ENCODE data around the gene MAP3K2.

MAP3K2 gene

GRCh38 chr2:127343277-127343676 lies 44.5 kb downstream of the MAP3K2 start:
- DNase-seq: no peak

- no peak for DNase-seq
Measured at GRCh38 chr2:127342101-127342500, 45.7 kb downstream of the MAP3K2 start.

- no peak for DNase-seq
Measured at GRCh38 chr2:127332335-127332734, 55.4 kb downstream of the MAP3K2 start.

- no peak for DNase-seq
Measured at GRCh38 chr2:127330753-127331152, 57.0 kb downstream of the MAP3K2 start.

GRCh38 chr2:127326289-127326945 lies 61.4 kb downstream of the MAP3K2 start:
- no peak for DNase-seq

GRCh38 chr2:127324635-127325034 lies 63.1 kb downstream of the MAP3K2 start:
- DNase-seq: peak in 1 of 3 experiments; percentile 40

GRCh38 chr2:127321303-127321702 lies 66.5 kb downstream of the MAP3K2 start:
- no peak for DNase-seq

GRCh38 chr2:127320586-127321275 lies 67.0 kb downstream of the MAP3K2 start:
- DNase-seq: no peak

GRCh38 chr2:127320067-127320466 lies 67.7 kb downstream of the MAP3K2 start:
- no peak for DNase-seq

- DNase-seq: peak in 1 of 3 experiments; percentile 27
Measured at GRCh38 chr2:127314193-127314988, 73.4 kb downstream of the MAP3K2 start.

GRCh38 chr2:127313406-127313805 lies 74.4 kb downstream of the MAP3K2 start:
- no peak for DNase-seq

- DNase-seq: no peak
Measured at GRCh38 chr2:127310980-127311379, 76.8 kb downstream of the MAP3K2 start.

- no peak for DNase-seq
Measured at GRCh38 chr2:127309468-127309867, 78.3 kb downstream of the MAP3K2 start.

GRCh38 chr2:127308586-127309138 lies 79.1 kb downstream of the MAP3K2 start:
- DNase-seq: no peak

- DNase-seq: no peak
Measured at GRCh38 chr2:127305990-127306585, 81.7 kb downstream of the MAP3K2 start.

GRCh38 chr2:127302168-127302567 lies 85.6 kb downstream of the MAP3K2 start:
- DNase-seq: no peak

- DNase-seq: peak; percentile 72 to 90 (median 81)
Measured at GRCh38 chr2:127293748-127294562, 93.8 kb downstream of the MAP3K2 start, which contains the start of gene ERCC3. ERCC3 (minus strand) TSS chr2:127294144; CDS start chr2:127294081, 63 bp downstream.

- no peak for DNase-seq
Measured at GRCh38 chr2:127293386-127293747, 94.4 kb downstream of the MAP3K2 start.

- DNase-seq: no peak
Measured at GRCh38 chr2:127288274-127288673, 99.5 kb downstream of the MAP3K2 start.

GRCh38 chr2:127283275-127283674 lies 104.5 kb downstream of the MAP3K2 start:
- DNase-seq: no peak

- DNase-seq: no peak
Measured at GRCh38 chr2:127280693-127281092, 107.1 kb downstream of the MAP3K2 start.

- DNase-seq: no peak
Measured at GRCh38 chr2:127279781-127280180, 108.0 kb downstream of the MAP3K2 start.
